Lung (tissue), 12 donors: ENCODE data around the gene DNAJC1. TPM values are rescaled to one million over a fixed set of nuclear protein-coding genes. Genes with fewer than 3 reads are reported as not detected.

Source experiments
- ATAC-seq: fragments of 200-7000 bp; cut with Tn5 transposase; one replicate; pipeline ENCODE4 v1.9.1; 2020; ENCODE audit warnings: moderate number of reproducible peaks; ENCODE audit not compliant: insufficient read depth, low FRiP score
- DNase-seq, 3 donors: peaks; one replicate each; pipeline ENCODE4 v3.0.0-alpha.2; 2013 to 2017
- H3K27ac ChIP-seq, 2 donors: one replicate each; pipeline ENCODE4 v1.5.1; 2013; ENCODE audit warnings: mild to moderate bottlenecking in 2 of 2, moderate library complexity in 2 of 2, control low read depth in 1 of 2, inconsistent platforms in 1 of 2, low read depth in 1 of 2, low read length in 1 of 2
- H3K27me3 ChIP-seq, 3 donors: one replicate each; pipeline ENCODE4 v1.5.1; 2013; ENCODE audit warnings: low read length in 2 of 3; ENCODE audit not compliant: control insufficient read depth in 3 of 3, insufficient read depth in 3 of 3
- H3K36me3 ChIP-seq, 4 donors: one replicate each; pipeline ENCODE4 v1.5.1; 2013; ENCODE audit warnings: low read length in 4 of 4, mild to moderate bottlenecking in 1 of 4, moderate library complexity in 1 of 4; ENCODE audit not compliant: control insufficient read depth in 4 of 4, insufficient read depth in 4 of 4
- H3K4me1 ChIP-seq, 5 donors: one replicate each; pipeline ENCODE4 v1.5.1; 2013; ENCODE audit warnings: low read length in 5 of 5, mild to moderate bottlenecking in 2 of 5, moderate library complexity in 1 of 5; ENCODE audit not compliant: control insufficient read depth in 5 of 5, insufficient read depth in 5 of 5
- H3K4me3 ChIP-seq: one replicate; pipeline ENCODE4 v1.5.1; 2013; ENCODE audit warnings: mild to moderate bottlenecking, control low read depth, moderate library complexity
- H3K9ac ChIP-seq, 2 donors: one replicate each; pipeline ENCODE4 v1.5.1; 2013; ENCODE audit warnings: low read length in 2 of 2, control low read depth in 1 of 2; ENCODE audit not compliant: insufficient read depth in 1 of 2
- H3K9me3 ChIP-seq, 4 donors: one replicate each; pipeline ENCODE4 v1.5.1; 2013; ENCODE audit warnings: low read length in 3 of 4, mild to moderate bottlenecking in 1 of 4, moderate library complexity in 1 of 4; ENCODE audit not compliant: control insufficient read depth in 4 of 4, insufficient read depth in 3 of 4
- WGBS, 2 donors: extraction: QIAGEN DNeasy Blood & Tissue Kit; methylation state at CpG; one replicate each; pipeline ENCODE4 v1.1.7; 2013; 5-methylcytosine and 5-hydroxymethylcytosine counted together
- polyA plus RNA-seq, 2 donors: library from polyadenylated mRNA; stranded (reverse); fragments of 200-250 nt; gene quantifications; one replicate each; pipeline ENCODE4 v1.2.1, GENCODE V29; 2013
- total RNA-seq, 2 donors: library from RNA; depleted of rRNA in 1 of 2; stranded (reverse); fragments of >200 nt in 1 of 2; gene quantifications; one replicate each; pipeline ENCODE4 v1.2.1, GENCODE V29; 2014 to 2021
- TF ChIP-seq, protein P1 (sequence below): IDR thresholded peaks from 2 replicates; pipeline ENCODE4 v1.5.1; 2012; ENCODE audit warnings: mild to moderate bottlenecking; ENCODE audit errors: control extremely low read depth, extremely low read depth
- donor health status: control.
- donor health status: control.
- donor health status: Bipolar disorder and iron deficiency.
- donor health status: healthy.
- donor health status: DM: yes; HTN: yes; CAD: no.

The DNAJC1 gene
- total and polyA plus RNA-seq, 4 donors = 31.0 to 38.2 (median 35.6) TPM

DNA sequence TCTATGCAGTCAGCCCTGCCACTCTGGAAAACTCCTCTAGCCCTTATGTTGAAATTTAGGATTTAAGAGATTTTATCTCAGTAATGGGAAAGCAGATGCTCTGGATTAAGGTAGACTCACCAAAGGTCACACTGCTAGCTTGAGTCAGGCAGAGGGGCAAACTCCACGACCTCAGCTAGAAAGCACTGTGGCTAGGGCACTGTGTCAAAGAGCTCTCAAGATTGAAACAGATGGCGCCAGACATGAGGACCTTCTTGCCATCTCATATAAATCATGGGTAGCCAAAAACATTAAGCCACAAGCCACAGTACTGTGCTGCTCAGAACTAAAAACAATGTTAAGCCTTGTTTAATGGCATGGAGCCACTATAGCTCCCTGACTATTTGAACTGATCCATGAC lies 188.7 kb downstream of the DNAJC1 start:
- TF ChIP-seq, protein P1, sequence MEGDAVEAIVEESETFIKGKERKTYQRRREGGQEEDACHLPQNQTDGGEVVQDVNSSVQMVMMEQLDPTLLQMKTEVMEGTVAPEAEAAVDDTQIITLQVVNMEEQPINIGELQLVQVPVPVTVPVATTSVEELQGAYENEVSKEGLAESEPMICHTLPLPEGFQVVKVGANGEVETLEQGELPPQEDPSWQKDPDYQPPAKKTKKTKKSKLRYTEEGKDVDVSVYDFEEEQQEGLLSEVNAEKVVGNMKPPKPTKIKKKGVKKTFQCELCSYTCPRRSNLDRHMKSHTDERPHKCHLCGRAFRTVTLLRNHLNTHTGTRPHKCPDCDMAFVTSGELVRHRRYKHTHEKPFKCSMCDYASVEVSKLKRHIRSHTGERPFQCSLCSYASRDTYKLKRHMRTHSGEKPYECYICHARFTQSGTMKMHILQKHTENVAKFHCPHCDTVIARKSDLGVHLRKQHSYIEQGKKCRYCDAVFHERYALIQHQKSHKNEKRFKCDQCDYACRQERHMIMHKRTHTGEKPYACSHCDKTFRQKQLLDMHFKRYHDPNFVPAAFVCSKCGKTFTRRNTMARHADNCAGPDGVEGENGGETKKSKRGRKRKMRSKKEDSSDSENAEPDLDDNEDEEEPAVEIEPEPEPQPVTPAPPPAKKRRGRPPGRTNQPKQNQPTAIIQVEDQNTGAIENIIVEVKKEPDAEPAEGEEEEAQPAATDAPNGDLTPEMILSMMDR = no peak
- Histone ChIP-seq H3K27ac (no peak overlapping the region), H3K4me1 (peaks cover 0 to 2% (median 0%) of the 10 kb centered on the region in 5 donors), H3K4me3 (no peak overlapping the region), H3K9me3 (no peaks in the 10 kb centered on the region), H3K36me3 (peaks cover 0 to 3% (median 0%) of the 10 kb centered on the region in 4 donors), H3K9ac (no peak overlapping the region), H3K27me3 (no peaks in the 10 kb centered on the region)
- no peak for ATAC-seq
- 95 to 96% methylated on average over 2 of the region's 2 CpGs for WGBS, 2 donors
- no peak for DNase-seq

DNA sequence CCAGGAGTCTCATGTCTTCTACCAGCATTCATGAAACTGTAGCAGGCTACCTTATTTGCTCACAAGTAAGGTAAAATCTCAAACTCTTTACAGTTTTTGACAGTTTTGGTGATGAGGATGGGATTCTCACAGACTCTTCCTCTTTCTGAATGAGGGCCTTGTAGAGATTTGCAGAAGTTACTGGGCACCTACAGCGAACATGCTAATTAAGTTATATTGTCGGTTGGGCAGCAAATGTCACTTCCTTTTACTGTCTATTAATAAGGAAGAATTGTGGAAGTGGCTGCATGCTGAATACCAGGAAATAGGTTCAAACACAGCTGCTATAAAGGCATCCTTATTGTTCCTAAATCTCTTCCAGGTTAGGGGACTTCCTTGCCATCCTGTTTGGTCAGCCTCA lies 189.6 kb downstream of the DNAJC1 start:
- no peaks in the 10 kb centered on the region for H3K27me3 ChIP-seq
- no peak overlapping the region for H3K9ac ChIP-seq
- H3K36me3 ChIP-seq = peaks cover 0 to 3% (median 0%) of the 10 kb centered on the region in 4 donors
- DNase-seq (no peak), ATAC-seq (no peak)
- peaks cover 0 to 2% (median 0%) of the 10 kb centered on the region in 5 donors for H3K4me1 ChIP-seq
- H3K9me3 ChIP-seq = no peaks in the 10 kb centered on the region
- no peak overlapping the region for H3K27ac ChIP-seq
- TF ChIP-seq, protein P1 = no peak
- WGBS, 2 donors = 47 to 72% methylated on average over 2 of the region's 2 CpGs
- H3K4me3 ChIP-seq = no peak overlapping the region

DNA sequence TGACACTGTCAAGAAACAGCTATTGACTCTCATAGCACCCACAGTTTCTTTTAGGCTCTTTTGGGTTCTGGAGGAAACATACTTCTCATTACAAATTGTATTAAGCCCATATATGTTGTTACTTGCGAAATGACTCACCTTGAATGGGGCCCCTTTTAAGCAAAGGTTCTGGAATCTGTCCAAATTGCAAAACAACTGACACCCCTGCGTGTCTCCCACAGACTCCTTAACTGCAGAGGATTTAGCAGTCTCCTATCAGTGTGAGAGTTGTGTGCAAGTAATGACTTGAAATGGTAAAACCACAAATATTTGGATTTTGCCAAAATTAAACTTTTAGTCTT lies 192.3 kb downstream of the DNAJC1 start:
- Histone ChIP-seq H3K9me3 (no peaks in the 10 kb centered on the region), H3K4me1 (peaks cover 0 to 2% (median 0%) of the 10 kb centered on the region in 5 donors), H3K27ac (no peak overlapping the region), H3K27me3 (no peaks in the 10 kb centered on the region), H3K9ac (no peak overlapping the region), H3K4me3 (no peak overlapping the region), H3K36me3 (peaks cover 0 to 3% (median 0%) of the 10 kb centered on the region in 4 donors)
- TF ChIP-seq, protein P1 = no peak
- ATAC-seq (no peak), DNase-seq (no peak)
- WGBS, 2 donors = 66 to 87% methylated on average over 2 of the region's 2 CpGs

DNA sequence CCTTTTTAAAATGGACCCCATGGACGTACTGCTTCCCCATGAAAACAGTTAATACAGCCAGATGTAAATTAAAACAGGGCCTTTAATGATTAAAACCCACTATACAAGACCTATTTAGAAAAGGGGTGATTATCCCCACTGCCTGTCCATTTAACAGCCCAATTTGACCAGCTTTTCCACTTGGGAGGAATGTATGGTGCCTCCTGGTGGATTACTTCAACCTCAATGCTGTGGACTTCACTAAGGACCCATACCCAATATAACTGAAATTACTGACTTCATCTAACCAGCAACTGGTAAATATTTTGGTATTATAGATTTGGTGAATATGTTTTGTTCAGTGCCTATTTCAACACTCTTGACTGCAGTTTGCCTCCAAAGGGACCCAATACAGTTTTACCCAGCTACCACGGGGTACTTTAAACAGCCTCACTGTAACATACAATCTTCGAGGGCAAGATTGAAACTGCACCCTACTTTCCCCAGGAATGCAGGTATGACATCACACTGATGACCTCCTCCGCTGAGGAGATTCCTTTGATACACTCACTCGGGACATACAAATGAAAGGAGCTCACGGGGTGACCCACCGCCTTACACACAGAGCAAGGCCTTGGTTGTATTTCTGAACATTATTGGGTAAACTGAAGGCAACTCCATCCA lies 192.8 kb downstream of the DNAJC1 start:
- no peak for DNase-seq
- H3K9ac ChIP-seq = no peak overlapping the region
- no peak for ATAC-seq
- TF ChIP-seq, protein P1 = no peak
- no peak overlapping the region for H3K4me3 ChIP-seq
- H3K27ac ChIP-seq = no peak overlapping the region
- H3K36me3 ChIP-seq = peaks cover 0 to 3% (median 0%) of the 10 kb centered on the region in 4 donors
- 95 to 98% methylated on average over 7 of the region's 7 CpGs for WGBS, 2 donors
- peaks cover 0 to 3% (median 0%) of the 10 kb centered on the region in 5 donors for H3K4me1 ChIP-seq
- no peaks in the 10 kb centered on the region for H3K9me3 ChIP-seq
- H3K27me3 ChIP-seq = no peaks in the 10 kb centered on the region
